Chondrocyte (in vitro differentiated cells): ENCODE data around the gene METTL21C. TPM values are rescaled to one million over a fixed set of nuclear protein-coding genes. Genes with fewer than 3 reads are reported as not detected.

Experiments
- DNase-seq: peaks from one replicate; pipeline ENCODE4 v3.0.0; 2021; ENCODE audit warnings: mixed read lengths, low spot score
- H3K27ac Mint-ChIP-seq: one replicate; pipeline ENCODE4 v1.8.0; 2021; ENCODE audit warnings: mild to moderate bottlenecking, moderate library complexity, mixed read lengths; ENCODE audit not compliant: unreplicated experiment
- H3K27me3 Mint-ChIP-seq: 2 replicates; pipeline ENCODE4 v1.8.0; 2021; ENCODE audit warnings: low read depth, mixed read lengths
- H3K36me3 Mint-ChIP-seq: 2 replicates; pipeline ENCODE4 v1.8.0; 2021; ENCODE audit warnings: low read depth, mixed read lengths
- H3K4me1 Mint-ChIP-seq: 2 replicates; pipeline ENCODE4 v1.8.0; 2021; ENCODE audit warnings: low read depth, mild to moderate bottlenecking, mixed read lengths
- H3K4me3 Mint-ChIP-seq: one replicate; pipeline ENCODE4 v1.8.0; 2021; ENCODE audit warnings: mild to moderate bottlenecking, moderate library complexity, mixed read lengths; ENCODE audit not compliant: unreplicated experiment
- H3K9me3 Mint-ChIP-seq: 2 replicates; pipeline ENCODE4 v1.8.0; 2021; ENCODE audit warnings: low read depth, mixed read lengths
- total RNA-seq: library from RNA; stranded (reverse); gene quantifications from 3 replicates; pipeline ENCODE4 v1.2.1, GENCODE V29; 2021
- TF ChIP-seq, protein P1 (sequence below): fragments of 200-600 bp; sonication (generic); IDR thresholded peaks from 2 replicates; pipeline ENCODE4 v1.5.0; 2021; ENCODE audit warnings: antibody characterized with exemption, mild to moderate bottlenecking, moderate library complexity

The METTL21C gene
- total RNA-seq, 1 donor from 2014 or later = not detected

DNA sequence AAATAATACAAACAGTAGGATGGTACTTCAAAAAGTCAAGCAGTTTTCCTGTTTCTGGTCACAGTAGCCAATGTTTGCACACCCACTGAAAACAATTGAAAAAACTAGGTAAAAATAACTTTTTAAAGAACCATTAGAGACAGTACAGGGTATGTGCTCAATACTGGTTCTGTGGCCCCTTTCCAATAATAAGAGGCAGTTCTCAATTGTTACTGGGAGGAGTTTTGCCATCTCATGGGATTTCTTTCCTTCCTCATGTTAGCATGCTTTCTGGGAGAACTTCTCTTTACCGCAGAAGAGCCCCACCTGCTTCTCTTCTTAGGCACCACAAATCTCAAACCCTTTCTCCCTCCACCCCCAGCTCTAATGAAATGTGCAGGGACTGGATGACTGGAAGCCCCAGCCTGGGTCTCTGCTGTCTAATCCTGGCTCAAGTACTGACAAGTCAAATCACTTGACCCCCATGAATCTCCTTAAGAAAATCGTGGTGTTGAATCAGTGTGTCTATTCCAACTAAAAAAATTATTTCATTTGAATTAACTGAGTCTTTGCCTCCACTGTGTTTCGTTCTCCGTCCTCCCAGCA lies 14.6 kb downstream of the METTL21C start:
- TF ChIP-seq, protein P1, sequence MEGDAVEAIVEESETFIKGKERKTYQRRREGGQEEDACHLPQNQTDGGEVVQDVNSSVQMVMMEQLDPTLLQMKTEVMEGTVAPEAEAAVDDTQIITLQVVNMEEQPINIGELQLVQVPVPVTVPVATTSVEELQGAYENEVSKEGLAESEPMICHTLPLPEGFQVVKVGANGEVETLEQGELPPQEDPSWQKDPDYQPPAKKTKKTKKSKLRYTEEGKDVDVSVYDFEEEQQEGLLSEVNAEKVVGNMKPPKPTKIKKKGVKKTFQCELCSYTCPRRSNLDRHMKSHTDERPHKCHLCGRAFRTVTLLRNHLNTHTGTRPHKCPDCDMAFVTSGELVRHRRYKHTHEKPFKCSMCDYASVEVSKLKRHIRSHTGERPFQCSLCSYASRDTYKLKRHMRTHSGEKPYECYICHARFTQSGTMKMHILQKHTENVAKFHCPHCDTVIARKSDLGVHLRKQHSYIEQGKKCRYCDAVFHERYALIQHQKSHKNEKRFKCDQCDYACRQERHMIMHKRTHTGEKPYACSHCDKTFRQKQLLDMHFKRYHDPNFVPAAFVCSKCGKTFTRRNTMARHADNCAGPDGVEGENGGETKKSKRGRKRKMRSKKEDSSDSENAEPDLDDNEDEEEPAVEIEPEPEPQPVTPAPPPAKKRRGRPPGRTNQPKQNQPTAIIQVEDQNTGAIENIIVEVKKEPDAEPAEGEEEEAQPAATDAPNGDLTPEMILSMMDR = no peak
- no peaks in the 10 kb centered on the region for H3K27me3 Mint-ChIP-seq
- no peaks in the 10 kb centered on the region for H3K4me1 Mint-ChIP-seq
- no peak overlapping the region for H3K27ac Mint-ChIP-seq
- no peak overlapping the region for H3K4me3 Mint-ChIP-seq
- no peak for DNase-seq
- H3K36me3 Mint-ChIP-seq = peaks cover 31% of the 10 kb centered on the region
- peaks cover 11% of the 10 kb centered on the region for H3K9me3 Mint-ChIP-seq

GRCh38 chr13:102679449-102680132 lies 15.3 kb downstream of the METTL21C start:
- H3K27ac Mint-ChIP-seq = no peak overlapping the region
- H3K4me1 Mint-ChIP-seq = no peaks in the 10 kb centered on the region
- no peak overlapping the region for H3K4me3 Mint-ChIP-seq
- TF ChIP-seq, protein P1 = no peak
- no peaks in the 10 kb centered on the region for H3K27me3 Mint-ChIP-seq
- peaks cover 11% of the 10 kb centered on the region for H3K9me3 Mint-ChIP-seq
- no peak for DNase-seq
- peaks cover 31% of the 10 kb centered on the region for H3K36me3 Mint-ChIP-seq

- Mint-ChIP-seq H3K4me1 (no peaks in the 10 kb centered on the region), H3K9me3 (peaks cover 11% of the 10 kb centered on the region), H3K4me3 (no peak overlapping the region), H3K27ac (no peak overlapping the region), H3K27me3 (no peaks in the 10 kb centered on the region), H3K36me3 (peaks cover 34% of the 10 kb centered on the region)
- no peak for DNase-seq
- TF ChIP-seq, protein P1 = no peak
Measured at GRCh38 chr13:102678339-102679107, 16.3 kb downstream of the METTL21C start.

- Mint-ChIP-seq H3K4me1 (no peaks in the 10 kb centered on the region), H3K27ac (no peak overlapping the region), H3K4me3 (no peak overlapping the region), H3K9me3 (peaks cover 11% of the 10 kb centered on the region), H3K27me3 (no peaks in the 10 kb centered on the region), H3K36me3 (peaks cover 35% of the 10 kb centered on the region)
- DNase-seq = no peak
- TF ChIP-seq, protein P1 = no peak
Measured at GRCh38 chr13:102677122-102677521, 17.7 kb downstream of the METTL21C start.

DNA sequence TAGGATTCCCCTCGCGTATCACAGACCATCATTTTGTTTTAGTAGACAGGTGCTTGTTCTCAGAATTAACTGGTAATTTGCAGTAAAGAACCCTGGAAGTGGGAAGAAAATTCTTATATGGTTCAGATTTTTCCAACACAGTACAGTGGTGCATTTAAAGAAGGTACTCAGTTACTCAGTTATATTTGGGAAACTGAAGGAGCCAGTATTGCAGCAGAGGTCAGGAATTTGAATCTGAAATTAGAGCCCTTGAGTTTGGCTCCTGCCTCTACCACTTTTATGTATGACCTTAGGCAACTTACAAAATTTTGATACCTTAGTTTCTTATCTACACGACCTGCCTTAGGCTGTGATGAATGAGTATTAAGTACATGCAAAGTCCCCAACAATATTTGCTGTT lies 19.7 kb downstream of the METTL21C start:
- H3K27me3 Mint-ChIP-seq = no peaks in the 10 kb centered on the region

More for the DNA sequence above, 19.7 kb downstream of the METTL21C start:
- DNase-seq = no peak
- Mint-ChIP-seq H3K4me3 (no peak overlapping the region), H3K36me3 (peaks cover 34% of the 10 kb centered on the region), H3K4me1 (no peaks in the 10 kb centered on the region), H3K9me3 (peaks cover 9% of the 10 kb centered on the region), H3K27ac (no peak overlapping the region)
- TF ChIP-seq, protein P1 = no peak
